ENCODE data around the gene ALDH4A1.

ALDH4A1 gene

DNA sequence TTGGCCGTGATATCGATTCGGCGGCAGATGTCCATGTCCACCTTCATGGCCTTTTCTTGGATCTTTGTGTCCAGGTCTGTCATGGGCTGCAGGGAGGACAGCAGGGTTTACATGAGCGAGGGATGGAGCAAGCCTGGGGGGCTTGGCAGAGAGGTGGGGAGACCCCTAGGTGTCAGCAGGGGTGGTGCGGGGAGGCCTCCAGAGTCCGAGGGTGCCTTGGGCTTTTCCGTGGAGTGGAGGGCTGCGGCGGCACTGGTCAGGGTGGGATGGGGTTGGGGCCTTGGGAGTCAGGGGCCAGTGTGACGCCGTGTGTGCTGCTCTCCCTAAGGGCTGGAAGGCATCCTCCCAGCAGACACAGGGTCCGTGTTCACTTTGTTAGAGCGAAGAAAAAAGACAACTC is 16.1 kb upstream of the ALDH4A1 start:
- TF ChIP-seq, protein P1, sequence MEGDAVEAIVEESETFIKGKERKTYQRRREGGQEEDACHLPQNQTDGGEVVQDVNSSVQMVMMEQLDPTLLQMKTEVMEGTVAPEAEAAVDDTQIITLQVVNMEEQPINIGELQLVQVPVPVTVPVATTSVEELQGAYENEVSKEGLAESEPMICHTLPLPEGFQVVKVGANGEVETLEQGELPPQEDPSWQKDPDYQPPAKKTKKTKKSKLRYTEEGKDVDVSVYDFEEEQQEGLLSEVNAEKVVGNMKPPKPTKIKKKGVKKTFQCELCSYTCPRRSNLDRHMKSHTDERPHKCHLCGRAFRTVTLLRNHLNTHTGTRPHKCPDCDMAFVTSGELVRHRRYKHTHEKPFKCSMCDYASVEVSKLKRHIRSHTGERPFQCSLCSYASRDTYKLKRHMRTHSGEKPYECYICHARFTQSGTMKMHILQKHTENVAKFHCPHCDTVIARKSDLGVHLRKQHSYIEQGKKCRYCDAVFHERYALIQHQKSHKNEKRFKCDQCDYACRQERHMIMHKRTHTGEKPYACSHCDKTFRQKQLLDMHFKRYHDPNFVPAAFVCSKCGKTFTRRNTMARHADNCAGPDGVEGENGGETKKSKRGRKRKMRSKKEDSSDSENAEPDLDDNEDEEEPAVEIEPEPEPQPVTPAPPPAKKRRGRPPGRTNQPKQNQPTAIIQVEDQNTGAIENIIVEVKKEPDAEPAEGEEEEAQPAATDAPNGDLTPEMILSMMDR (IDR thresholded peaks at IDR 0.05), result no peak

GRCh38 chr1:18917071-18917799 is 14.9 kb upstream of the ALDH4A1 start:
- TF ChIP-seq, protein P1 (IDR thresholded peaks at IDR 0.05), result no peak

GRCh38 chr1:18915341-18915740 is 13.0 kb upstream of the ALDH4A1 start:
- TF ChIP-seq, protein P1 (IDR thresholded peaks at IDR 0.05), result no peak

DNA sequence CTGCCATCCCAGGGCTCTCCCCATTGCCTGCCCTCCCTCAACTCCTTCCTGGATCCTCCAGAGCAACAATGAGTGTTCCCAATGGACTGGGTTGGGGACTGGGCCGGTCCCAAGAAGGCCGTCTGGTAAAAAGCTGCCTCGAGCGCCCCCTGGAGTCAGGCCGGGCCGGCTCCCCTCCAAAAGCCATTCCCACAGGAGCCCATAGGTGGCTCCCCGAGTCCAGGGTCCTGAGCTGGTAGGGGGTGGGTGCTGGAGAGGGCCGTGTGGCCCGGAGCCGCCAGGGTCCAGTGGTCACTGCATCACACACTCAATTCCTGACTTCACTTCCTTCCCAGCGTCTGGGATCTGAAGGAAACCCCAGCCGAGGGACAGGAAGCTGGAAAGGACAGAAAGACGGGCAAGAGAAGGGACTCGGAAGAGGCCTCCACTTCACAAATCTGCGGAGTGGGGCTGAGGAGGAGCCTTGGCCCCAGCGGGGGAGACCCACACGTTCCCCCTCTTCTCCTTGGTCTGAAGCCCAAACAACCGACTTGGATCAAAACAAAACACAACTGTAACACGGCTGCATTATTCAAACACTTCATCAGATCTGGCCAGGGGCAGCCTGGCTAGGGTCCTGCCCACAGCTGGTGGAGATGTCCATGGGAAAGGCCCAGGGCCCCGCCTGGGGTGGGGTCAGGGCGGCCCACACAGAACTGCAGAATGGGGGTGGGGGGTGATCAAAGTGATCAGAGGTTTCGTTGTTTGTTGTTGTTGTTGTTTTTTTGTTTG is 10.9 kb upstream of the ALDH4A1 start:
- TF ChIP-seq, protein P1 (IDR thresholded peaks at IDR 0.05), result peak; percentile 75

GRCh38 chr1:18912550-18912949 is 10.2 kb upstream of the ALDH4A1 start:
- TF ChIP-seq, protein P1 (IDR thresholded peaks at IDR 0.05), result no peak

GRCh38 chr1:18908911-18909771 is 6.8 kb upstream of the ALDH4A1 start:
- TF ChIP-seq, protein P1 (IDR thresholded peaks at IDR 0.05), result no peak

Data from LNCAP (cell line).